H1 (cell line): Measurements from ENCODE around the gene NCF4. TPM values are rescaled to one million over a fixed set of nuclear protein-coding genes. Genes with fewer than 3 reads are reported as not detected.

Experiments used
- CTCF ChIA-PET: fragments of 300-600 bp; sonication (Branson Sonifier 250); formaldehyde crosslinking; loops from one replicate; lab custom pipeline; 2021; ENCODE audit not compliant: partially characterized antibody; lab: Charles Lee
- POLR2A ChIA-PET: fragments of 300-600 bp; sonication (Branson Sonifier 250); formaldehyde crosslinking; loops from one replicate; lab custom pipeline; 2021; ENCODE audit warnings: inconsistent platforms; ENCODE audit not compliant: partially characterized antibody; lab: Charles Lee
- DNase-seq, 2 experiments: peaks; one replicate each; pipeline versions ENCODE4 v3.0.0 to v3.0.0-alpha.2; 2010 to 2022; ENCODE audit warnings: low spot score in 2 of 2, low read depth in 1 of 2, mixed read lengths in 1 of 2
- FAIRE-seq: peaks from 2 replicates; lab custom pipeline; 2011; peaks lifted over from hg19 to GRCh38; lab: Jason Lieb, UNC
- H2AFZ ChIP-seq: 2 replicates; pipeline ENCODE4 v1.8.1; 2012; ENCODE audit warnings: low read length, inconsistent platforms
- H2AK5ac ChIP-seq: 2 replicates; pipeline ENCODE4 v1.6.1; 2013; ENCODE audit warnings: low read depth, low read length
- H2BK120ac ChIP-seq: replicated peaks from 2 replicates; pipeline ENCODE3; 2013; ENCODE audit warnings: low read depth, low read length, inconsistent platforms
- H2BK12ac ChIP-seq: 2 replicates; pipeline ENCODE4 v1.6.1; 2013; ENCODE audit warnings: low read depth, low read length
- H2BK15ac ChIP-seq: 2 replicates; pipeline ENCODE4 v1.6.1; 2013; ENCODE audit warnings: low read length
- H2BK20ac ChIP-seq: 2 replicates; pipeline ENCODE4 v1.6.1; 2013; ENCODE audit warnings: low read length
- H2BK5ac ChIP-seq: 2 replicates; pipeline ENCODE4 v1.6.1; 2013; ENCODE audit warnings: low read depth, low read length
- H3K14ac ChIP-seq: 2 replicates; pipeline ENCODE4 v1.6.1; 2013; ENCODE audit warnings: inconsistent platforms; ENCODE audit not compliant: insufficient read length
- H3K18ac ChIP-seq: 2 replicates; pipeline ENCODE4 v1.6.1; 2013; ENCODE audit warnings: low read length; ENCODE audit errors: extremely low read depth
- H3K23ac ChIP-seq: 2 replicates; pipeline ENCODE4 v1.6.1; 2013; ENCODE audit warnings: inconsistent platforms; ENCODE audit not compliant: insufficient read length
- H3K23me2 ChIP-seq: 2 replicates; pipeline ENCODE4 v1.6.1; 2013; ENCODE audit warnings: low read depth, low read length
- H3K27ac ChIP-seq: 2 replicates; pipeline ENCODE4 v1.6.1; 2011; ENCODE audit warnings: low read depth, low read length, inconsistent platforms
- H3K27me3 ChIP-seq, 4 experiments: replicated peaks in 1 of 4; 1 replicate in 1 of 4; 2 replicates in 3 of 4; pipeline versions ENCODE4 v1.6.1 to v1.8.1; 2011 to 2013; ENCODE audit warnings: low read length in 3 of 4, mild to moderate bottlenecking in 3 of 4, inconsistent platforms in 2 of 4, mixed read lengths in 2 of 4, moderate library complexity in 1 of 4; ENCODE audit not compliant: control insufficient read depth in 3 of 4, insufficient read depth in 3 of 4; ENCODE audit errors: extremely low read depth in 1 of 4
- H3K36me3 ChIP-seq, 4 experiments: 2 replicates each; pipeline versions ENCODE4 v1.6.1 to v1.8.1; 2011 to 2013; ENCODE audit warnings: mild to moderate bottlenecking in 4 of 4, low read length in 3 of 4, moderate library complexity in 2 of 4, control low read depth in 1 of 4, inconsistent platforms in 1 of 4; ENCODE audit not compliant: insufficient read depth in 4 of 4, control insufficient read depth in 2 of 4
- H3K4ac ChIP-seq: replicated peaks from 2 replicates; pipeline ENCODE3; 2013; ENCODE audit warnings: low read length, low read depth, mixed read lengths, inconsistent platforms; ENCODE audit not compliant: insufficient read length
- H3K4me1 ChIP-seq, 4 experiments: replicated peaks in 1 of 4; 1 replicate in 1 of 4; 2 replicates in 3 of 4; pipeline versions ENCODE4 v1.6.1 to v1.8.1; 2011 to 2013; ENCODE audit warnings: low read length in 3 of 4, inconsistent platforms in 2 of 4, mixed read lengths in 1 of 4; ENCODE audit not compliant: insufficient read depth in 4 of 4, control insufficient read depth in 3 of 4
- H3K4me2 ChIP-seq, 2 experiments: 2 replicates each; pipeline versions ENCODE4 v1.6.1 to v1.8.1; 2011 to 2013; ENCODE audit warnings: low read depth in 2 of 2, low read length in 2 of 2, control low read depth in 1 of 2, inconsistent platforms in 1 of 2, mild to moderate bottlenecking in 1 of 2; ENCODE audit not compliant: insufficient read depth in 1 of 2
- H3K4me3 ChIP-seq, 4 experiments: fragments of 200-600, 300-600 bp in 1 of 4; sonication (generic), shearing (Covaris generic), sonication (Bioruptor Twin) in 1 of 4; 2 replicates each; pipeline versions ENCODE4 v1.5.1 to v1.8.1; 2011 to 2016; ENCODE audit warnings: low read length in 4 of 4, low read depth in 3 of 4, control low read depth in 2 of 4, inconsistent platforms in 2 of 4, mild to moderate bottlenecking in 2 of 4, mixed read lengths in 1 of 4, moderate library complexity in 1 of 4; ENCODE audit not compliant: insufficient read depth in 2 of 4; ENCODE audit errors: extremely low read depth in 1 of 4
- H3K56ac ChIP-seq: replicated peaks from 2 replicates; pipeline ENCODE3; 2013; ENCODE audit warnings: low read depth, mild to moderate bottlenecking, mixed read lengths, low read length, inconsistent platforms; ENCODE audit not compliant: insufficient read length
- H3K79me1 ChIP-seq: 2 replicates; pipeline ENCODE4 v1.6.1; 2013; ENCODE audit warnings: low read depth, low read length, control low read depth
- H3K79me2 ChIP-seq, 2 experiments: 2 replicates each; pipeline versions ENCODE4 v1.6.1 to v1.8.1; 2012 to 2013; ENCODE audit warnings: low read length in 2 of 2, mild to moderate bottlenecking in 2 of 2, inconsistent platforms in 1 of 2; ENCODE audit not compliant: insufficient read depth in 2 of 2, control insufficient read depth in 1 of 2
- H3K9ac ChIP-seq, 4 experiments: replicated peaks in 1 of 4; 1 replicate in 1 of 4; 2 replicates in 3 of 4; pipeline versions ENCODE4 v1.6.1 to v1.8.1; 2011 to 2013; ENCODE audit warnings: low read depth in 3 of 4, low read length in 3 of 4, control low read depth in 2 of 4, mild to moderate bottlenecking in 2 of 4, moderate library complexity in 2 of 4, inconsistent platforms in 1 of 4; ENCODE audit errors: extremely low read depth in 1 of 4
- H3K9me3 ChIP-seq, 2 experiments: 2 replicates each; pipeline versions ENCODE4 v1.6.1 to v1.8.1; 2012 to 2013; ENCODE audit warnings: mild to moderate bottlenecking in 2 of 2, moderate library complexity in 2 of 2, control low read depth in 1 of 2, inconsistent platforms in 1 of 2, low read depth in 1 of 2, low read length in 1 of 2, mixed read lengths in 1 of 2; ENCODE audit not compliant: insufficient read depth in 2 of 2
- H4K20me1 ChIP-seq, 2 experiments: replicated peaks in 1 of 2; 2 replicates each; pipeline versions ENCODE3 to v1.8.1; 2011 to 2013; ENCODE audit warnings: inconsistent platforms in 2 of 2, low read length in 2 of 2, mild to moderate bottlenecking in 1 of 2; ENCODE audit not compliant: insufficient read depth in 2 of 2, control insufficient read depth in 1 of 2
- H4K5ac ChIP-seq: 2 replicates; pipeline ENCODE4 v1.6.1; 2013; ENCODE audit warnings: low read length, low read depth, mixed read lengths, inconsistent platforms; ENCODE audit not compliant: insufficient read length
- H4K8ac ChIP-seq: 2 replicates; pipeline ENCODE4 v1.8.0; 2013; ENCODE audit warnings: mild to moderate bottlenecking, moderate library complexity, low read length, inconsistent platforms; ENCODE audit not compliant: insufficient read depth; ENCODE audit errors: extremely low read depth
- H4K91ac ChIP-seq: replicated peaks from 2 replicates; pipeline ENCODE3; 2013; ENCODE audit warnings: low read length, mixed read lengths, inconsistent platforms; ENCODE audit not compliant: insufficient read length
- BACH1 ChIP-seq: IDR thresholded peaks from 2 replicates; pipeline ENCODE4 v1.6.1; 2012; ENCODE audit warnings: low read length, improper control_type of control experiment
- JUND ChIP-seq: IDR thresholded peaks from 2 replicates; pipeline ENCODE4 v1.6.1; 2011; ENCODE audit warnings: mild to moderate bottlenecking, improper control_type of control experiment, low read length
- RAD21 ChIP-seq, 2 experiments: IDR thresholded peaks in 1 of 2; conservative IDR thresholded peaks in 1 of 2; 2 replicates each; pipeline ENCODE4 v1.6.1; 2011; ENCODE audit warnings: low read depth in 2 of 2, low read length in 2 of 2, improper control_type of control experiment in 1 of 2, inconsistent platforms in 1 of 2, mild to moderate bottlenecking in 1 of 2, moderate library complexity in 1 of 2
- USF2 ChIP-seq: IDR thresholded peaks from 2 replicates; pipeline ENCODE4 v1.6.1; 2011; ENCODE audit warnings: low read length, improper control_type of control experiment
- WGBS, 2 experiments: shearing (Covaris generic) in 1 of 2; methylation state at CpG; one replicate each; pipeline versions ENCODE4 v1.1.6 to v1.1.7; 2013 to 2015; ENCODE audit warnings: low lambda C conversion rate in 2 of 2, mixed read lengths in 2 of 2, inconsistent platforms in 1 of 2, low coverage in 1 of 2, missing lambda C conversion rate in 1 of 2; ENCODE audit not compliant: insufficient replicate concordance in 2 of 2, insufficient coverage in 1 of 2, insufficient read length in 1 of 2; ENCODE audit errors: extremely low coverage in 1 of 2, missing lambda C conversion rate in 1 of 2; 5-methylcytosine and 5-hydroxymethylcytosine counted together
- polyA plus RNA-seq, 7 experiments: library from polyadenylated mRNA; depleted of rRNA in 3 of 7; stranded (reverse) in 5 of 7; unstranded in 2 of 7; fragments of >200 nt in 5 of 7; fragments of 200-250 nt in 2 of 7; gene quantifications; 1 replicate in 5 of 7; 2 replicates in 1 of 7; 4 replicates in 1 of 7; pipeline versions ENCODE4 v1.2.1 to v1.2.3, GENCODE V29; 2011 to 2013; ENCODE audit warnings: missing spikeins in 2 of 7, mixed read lengths in 2 of 7
- total RNA-seq: library from RNA; stranded (reverse); fragmentation: NEBNext Ultra II Directional; extraction: Animal tissue kit (Norgen Biotek cat#: 25700); gene quantifications from 2 replicates; pipeline ENCODE4 v1.2.1, GENCODE V29; 2021
- TF ChIP-seq, protein P1 (sequence below), 3 experiments: IDR thresholded peaks; 1 replicate in 2 of 3; 2 replicates in 1 of 3; pipeline versions ENCODE4 v1.5.1 to v1.6.1; 2011; ENCODE audit warnings: low read length in 3 of 3, mild to moderate bottlenecking in 3 of 3, inconsistent platforms in 2 of 3, low read depth in 1 of 3, moderate library complexity in 1 of 3; ENCODE audit not compliant: insufficient read depth in 1 of 3; ENCODE audit errors: control extremely low read depth in 1 of 3

NCF4 gene
- total and polyA plus RNA-seq, 2 of the 8 experiments (the other 6 are each of a cell fraction or from before 2014, with no cell fraction given): 0.20 TPM; not detected in 1

- Histone ChIP-seq H2BK5ac (no peak overlapping the region), H2BK12ac (peak overlapping the region; percentile 12; the same call in 1 of the 2 replicates), H3K18ac (no peak overlapping the region), H4K20me1 (peaks cover 0 to 3% of the 10 kb centered on the region in 2 experiments), H4K8ac (no peak overlapping the region; the same call in 1 of the 2 replicates), H3K79me2 (no peaks in the 10 kb centered on the region), H3K4me1 (peaks cover 0 to 3% (median 0%) of the 10 kb centered on the region in 4 experiments; a peak in 1 of 7 replicates), H3K9me3 (no peaks in the 10 kb centered on the region), H2BK20ac (no peak overlapping the region), H2BK120ac (no peak overlapping the region), H3K56ac (no peak overlapping the region), H2BK15ac (peak overlapping the region; percentile 72; the same call in 1 of the 2 replicates), H2AFZ (no peak overlapping the region), H3K23me2 (peaks cover 10% of the 10 kb centered on the region; the same call in 1 of the 2 replicates), H3K14ac (no peak overlapping the region), H3K23ac (no peak overlapping the region), H3K4ac (no peak overlapping the region), H2AK5ac (no peak overlapping the region), H3K27me3 (no peaks in the 10 kb centered on the region), H3K4me2 (no peak overlapping the region), H3K9ac (no peak overlapping the region), H4K5ac (no peak overlapping the region), H3K4me3 (no peak overlapping the region), H3K36me3 (no peaks in the 10 kb centered on the region), H4K91ac (no peak overlapping the region), H3K27ac (no peak overlapping the region), H3K79me1 (no peaks in the 10 kb centered on the region)
- ChIA-PET POLR2A (interaction anchor here (1.0 kb wide), 1 partner anchor 8 kb away, joined by 4 read pairs; no protein-coding TSS in a partner anchor), CTCF (interaction anchor here (0.7 to 7.7 kb wide), 13 partner anchors 13 to 328 kb away, joined by 3 to 89 read pairs (median 4); partner anchors contain the start of gene NCF4)
- 82% methylated on average over 10 of the region's 11 CpGs; no CpG with 5 or more reads in 1 of the 2 experiments for WGBS, 2 experiments
- TF ChIP-seq, protein P1, sequence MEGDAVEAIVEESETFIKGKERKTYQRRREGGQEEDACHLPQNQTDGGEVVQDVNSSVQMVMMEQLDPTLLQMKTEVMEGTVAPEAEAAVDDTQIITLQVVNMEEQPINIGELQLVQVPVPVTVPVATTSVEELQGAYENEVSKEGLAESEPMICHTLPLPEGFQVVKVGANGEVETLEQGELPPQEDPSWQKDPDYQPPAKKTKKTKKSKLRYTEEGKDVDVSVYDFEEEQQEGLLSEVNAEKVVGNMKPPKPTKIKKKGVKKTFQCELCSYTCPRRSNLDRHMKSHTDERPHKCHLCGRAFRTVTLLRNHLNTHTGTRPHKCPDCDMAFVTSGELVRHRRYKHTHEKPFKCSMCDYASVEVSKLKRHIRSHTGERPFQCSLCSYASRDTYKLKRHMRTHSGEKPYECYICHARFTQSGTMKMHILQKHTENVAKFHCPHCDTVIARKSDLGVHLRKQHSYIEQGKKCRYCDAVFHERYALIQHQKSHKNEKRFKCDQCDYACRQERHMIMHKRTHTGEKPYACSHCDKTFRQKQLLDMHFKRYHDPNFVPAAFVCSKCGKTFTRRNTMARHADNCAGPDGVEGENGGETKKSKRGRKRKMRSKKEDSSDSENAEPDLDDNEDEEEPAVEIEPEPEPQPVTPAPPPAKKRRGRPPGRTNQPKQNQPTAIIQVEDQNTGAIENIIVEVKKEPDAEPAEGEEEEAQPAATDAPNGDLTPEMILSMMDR (IDR thresholded peaks at IDR 0.05; ENCODE audit: control extremely low read depth in 1 of 3, insufficient read depth in 1 of 3, low read depth in 1 of 3, low read length in 3 of 3): peak; percentile 31 to 44 (median 37)
- TF ChIP-seq JUND: no peak
- TF ChIP-seq RAD21 (IDR thresholded peaks at IDR 0.05 in 1 of 2, conservative IDR thresholded peaks at IDR 0.05 in 1 of 2; ENCODE audit: low read depth in 2 of 2, low read length in 2 of 2): peak; percentile 37 to 65
- 0 out of 2 replicates have a peak, but pooled peaks have one; percentile 7 for TF ChIP-seq USF2
- TF ChIP-seq BACH1: no peak
- no peak for DNase-seq
- FAIRE-seq: no peak
These were observed 10.9 kb downstream of the NCF4 start for GRCh38 chr22:36871669-36872081.
